Stimulated activated CD4-positive, alpha-beta T cell treated with anti-CD3 and anti-CD28 coated beads, Interleukin-15, amount 100 ng/mL, for 24 hours (primary cell): ENCODE data around the gene BRD1.
A peak's percentile ranks its signal among the peaks of the same experiment; 100 is the strongest.
"Not testable (repeated sequence)": the region's sequence is repeated elsewhere in the genome, so short reads cannot be mapped to it uniquely, and the experiment has no call there.

Experiments
- DNase-seq: peaks from one replicate; pipeline ENCODE4 v3.0.0-alpha.2; 2020

BRD1 gene

DNA sequence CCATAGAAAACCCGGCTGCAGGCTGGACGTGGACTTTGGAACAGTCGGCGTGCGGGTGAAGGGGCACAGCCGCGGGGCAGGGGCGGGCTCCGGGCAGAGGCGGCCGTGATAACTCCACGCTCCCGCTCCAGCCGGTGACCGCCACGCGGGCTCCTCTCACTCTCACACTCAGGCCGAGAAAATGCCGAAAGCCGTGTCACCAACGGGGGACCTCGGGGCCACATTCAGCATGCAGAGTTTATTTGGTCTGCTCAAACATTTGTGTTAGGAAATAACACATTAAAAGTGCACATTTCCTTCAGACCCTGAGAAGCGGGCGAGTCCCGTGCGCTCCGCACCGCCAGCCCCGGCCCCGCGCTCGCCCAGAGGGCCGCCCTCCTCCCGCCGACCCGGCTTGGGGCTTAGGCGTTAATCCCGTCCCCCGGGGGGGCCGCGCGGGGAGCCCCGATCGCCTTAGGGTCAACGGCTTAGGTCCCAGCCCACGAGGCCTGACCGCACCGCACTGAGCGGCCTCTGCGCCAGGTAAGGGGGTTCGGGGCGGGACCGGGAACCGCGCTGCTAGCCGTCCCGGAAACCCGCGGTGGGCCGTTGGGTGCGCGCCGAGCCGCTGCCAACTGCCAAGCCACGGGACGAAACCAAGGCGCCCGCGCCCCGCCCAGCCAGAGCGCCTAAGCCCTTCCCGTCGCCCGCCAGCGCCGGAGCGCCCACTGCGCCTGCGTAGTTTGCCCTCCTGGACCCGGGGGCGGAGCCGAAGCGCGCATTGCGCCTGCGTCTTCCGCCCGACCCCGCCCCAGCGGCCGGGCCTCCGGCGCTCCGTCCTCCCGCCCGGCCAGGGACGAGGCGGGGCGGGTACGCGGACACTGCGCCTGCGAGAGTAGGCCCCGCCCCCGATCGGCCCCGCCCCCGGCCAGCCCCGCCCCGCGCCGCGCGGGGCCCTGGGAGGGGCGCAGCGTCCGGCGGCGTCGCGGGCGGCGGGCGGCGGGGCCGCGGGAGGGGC, 25.5 kb upstream of the BRD1 start, which contains the start of gene ZBED4:
TSS of gene ZBED4 (plus strand) at position 947 of the 997 bp plus-strand sequence. CDS start 29,819 bp downstream, outside the sequence.
- peak; percentile 99 for DNase-seq

DNA sequence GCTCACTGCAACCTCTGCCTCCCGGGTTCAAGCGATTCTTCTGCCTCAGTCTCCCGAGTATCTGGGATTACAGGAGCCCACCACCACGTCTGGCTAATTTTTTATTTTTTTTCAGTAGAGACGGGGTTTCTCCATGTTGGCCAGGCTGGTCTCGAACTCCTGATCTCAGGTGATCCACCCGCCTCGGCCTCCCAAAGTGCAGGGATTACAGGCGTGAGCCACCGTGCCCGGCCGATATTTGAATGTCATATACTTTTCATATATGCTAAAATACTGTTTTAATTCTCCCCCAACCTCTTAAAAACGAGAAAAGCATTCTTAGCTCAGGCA, 24.9 kb upstream of the BRD1 start:
- DNase-seq, result not testable (repeated sequence)

DNA sequence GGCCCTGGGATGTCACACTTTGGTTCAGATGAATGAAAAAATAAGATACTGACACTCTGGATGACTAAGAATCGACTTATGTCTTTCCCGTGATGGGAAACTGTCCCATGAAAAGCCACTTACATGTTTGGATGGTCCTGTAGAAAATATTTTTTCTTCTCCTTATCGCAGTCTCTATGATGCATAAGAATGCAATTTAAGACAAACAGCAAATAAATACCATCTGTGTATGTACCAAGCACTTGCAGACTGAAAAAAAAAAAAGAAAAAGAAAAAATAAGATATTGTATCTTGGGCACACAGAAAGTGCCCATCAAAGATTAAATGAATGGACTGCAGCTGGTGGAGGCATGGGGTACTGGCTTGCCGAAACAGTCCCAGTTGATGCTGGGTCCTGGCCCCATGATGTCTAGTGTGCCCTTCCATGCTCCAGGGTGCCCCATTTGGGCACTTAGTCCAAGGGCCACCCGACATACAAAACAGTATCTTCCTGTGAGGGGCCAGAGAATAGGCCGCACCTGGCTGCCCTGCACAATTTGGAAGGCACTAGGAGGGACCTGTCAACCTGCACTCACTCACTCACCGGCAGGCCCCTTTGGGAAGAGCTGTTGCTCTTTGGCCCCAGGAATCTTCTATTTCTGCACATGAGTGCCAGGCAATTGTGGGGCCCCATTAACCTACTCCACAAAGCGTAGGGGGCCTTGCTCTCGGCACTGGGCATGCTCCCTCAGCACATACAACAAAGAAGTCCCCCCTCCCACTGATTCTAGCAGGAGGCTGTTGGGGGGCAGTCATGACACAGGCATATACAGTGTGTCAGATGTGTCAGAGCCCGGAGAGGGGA, 23.5 kb upstream of the BRD1 start:
- DNase-seq, result no peak

DNA sequence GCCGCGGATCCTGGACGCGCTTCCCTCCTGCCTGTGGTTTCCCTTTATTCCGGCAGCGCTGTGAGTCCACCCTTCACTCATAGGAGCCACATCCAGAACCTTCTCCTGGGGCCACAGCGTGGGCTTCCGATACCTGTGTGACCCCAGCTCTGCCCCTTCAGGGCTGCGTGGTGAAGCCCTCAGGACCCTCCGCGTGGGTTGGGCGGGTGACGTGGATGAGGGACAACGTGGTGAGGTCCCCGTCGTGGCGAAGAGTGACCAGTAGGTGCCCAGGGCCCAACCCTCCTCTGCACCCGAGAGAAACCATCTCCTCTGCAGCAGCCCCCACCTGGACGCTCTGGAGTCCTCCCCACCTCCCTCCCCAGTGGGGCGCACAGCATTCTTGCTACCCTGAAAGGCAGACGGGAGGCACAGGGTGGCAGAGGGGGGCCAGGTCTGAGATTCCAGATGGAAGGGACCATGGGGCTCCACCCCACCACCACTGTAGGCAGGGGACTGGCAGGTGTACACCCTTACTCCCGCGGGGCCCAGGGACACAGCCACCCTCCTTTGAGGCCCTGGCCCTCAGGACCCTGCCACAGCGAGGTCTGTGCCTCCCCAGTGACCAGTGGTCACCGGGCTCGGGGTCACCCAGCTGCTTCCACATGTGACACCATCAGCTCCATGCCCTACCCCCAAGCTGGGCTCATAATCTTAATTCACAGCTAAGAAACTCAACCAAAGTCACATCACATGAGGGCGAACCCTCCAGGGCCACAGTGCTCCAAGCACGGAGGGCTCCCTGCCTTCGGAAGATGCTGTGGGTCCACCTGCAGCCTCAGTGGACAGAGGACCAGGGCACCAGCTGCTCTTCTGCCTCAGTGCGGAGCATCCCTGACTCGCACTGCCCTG, 22.6 kb upstream of the BRD1 start:
- no peak for DNase-seq

DNA sequence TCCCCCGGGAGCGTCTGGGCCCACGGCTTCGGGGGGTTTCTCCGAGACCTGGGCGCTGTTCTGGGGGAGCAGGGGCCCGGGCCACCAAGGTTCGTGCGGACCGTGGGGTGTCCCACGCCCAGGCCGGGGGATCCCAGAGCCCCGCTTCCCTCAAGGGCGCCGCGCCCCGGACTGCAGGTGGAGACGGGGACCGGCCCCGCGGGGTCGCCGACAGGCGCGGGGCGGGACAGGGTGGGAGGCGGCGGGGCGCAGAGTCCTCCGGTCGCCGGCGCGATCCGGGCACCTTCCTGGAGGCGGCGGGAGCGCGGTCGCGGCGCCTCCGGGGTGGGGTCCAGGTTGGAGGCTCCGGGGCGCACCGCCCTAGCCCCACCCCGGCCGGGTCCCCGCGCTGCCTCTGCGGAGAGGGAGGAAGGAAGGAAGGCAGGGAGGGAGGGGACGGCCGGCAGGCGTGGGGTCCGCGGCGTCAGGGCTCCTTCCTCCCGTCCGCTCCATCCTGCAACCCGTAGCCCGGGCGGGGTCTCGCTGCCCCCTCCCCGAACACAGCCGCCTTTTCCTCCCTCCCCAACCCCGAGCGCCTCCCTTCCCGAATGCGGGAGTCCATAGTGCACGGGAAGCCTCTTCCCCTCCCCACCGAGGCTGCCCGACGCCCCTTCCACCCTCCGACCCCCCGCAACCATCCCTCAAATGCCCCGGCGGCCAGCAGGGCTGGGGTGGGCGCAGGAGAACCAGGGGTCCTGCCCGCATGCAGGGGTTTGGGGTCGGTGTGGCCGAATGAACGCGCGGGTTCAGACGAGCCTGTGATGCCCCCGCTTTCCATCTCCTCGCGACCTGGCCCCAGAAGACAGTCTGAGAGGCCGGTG, 21.7 kb upstream of the BRD1 start:
- DNase-seq, result peak; percentile 42

DNA sequence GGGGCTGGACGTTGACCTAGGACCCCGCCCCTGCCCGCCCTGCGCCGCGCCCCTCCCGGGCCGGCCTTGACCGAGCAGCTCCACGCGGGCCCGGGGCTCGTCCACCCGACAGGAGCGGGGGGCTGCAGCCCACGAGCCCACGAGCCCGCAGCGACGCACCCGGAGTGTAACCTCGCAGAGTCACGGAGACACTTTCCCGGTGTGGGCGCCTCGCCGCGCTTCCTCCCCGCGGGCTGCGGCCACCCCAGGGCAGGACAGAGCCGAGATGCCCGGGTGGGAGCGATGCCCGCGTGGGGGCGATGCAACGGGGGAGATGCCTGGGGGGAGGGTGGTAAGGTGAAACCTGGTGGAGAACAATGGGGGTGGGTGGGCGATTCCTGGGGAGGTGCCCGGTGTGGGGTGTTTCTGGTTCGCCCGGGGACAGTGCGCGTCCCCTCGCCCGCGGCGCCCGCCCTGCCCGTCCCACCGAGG, 21.1 kb upstream of the BRD1 start:
- DNase-seq, result no peak

DNA sequence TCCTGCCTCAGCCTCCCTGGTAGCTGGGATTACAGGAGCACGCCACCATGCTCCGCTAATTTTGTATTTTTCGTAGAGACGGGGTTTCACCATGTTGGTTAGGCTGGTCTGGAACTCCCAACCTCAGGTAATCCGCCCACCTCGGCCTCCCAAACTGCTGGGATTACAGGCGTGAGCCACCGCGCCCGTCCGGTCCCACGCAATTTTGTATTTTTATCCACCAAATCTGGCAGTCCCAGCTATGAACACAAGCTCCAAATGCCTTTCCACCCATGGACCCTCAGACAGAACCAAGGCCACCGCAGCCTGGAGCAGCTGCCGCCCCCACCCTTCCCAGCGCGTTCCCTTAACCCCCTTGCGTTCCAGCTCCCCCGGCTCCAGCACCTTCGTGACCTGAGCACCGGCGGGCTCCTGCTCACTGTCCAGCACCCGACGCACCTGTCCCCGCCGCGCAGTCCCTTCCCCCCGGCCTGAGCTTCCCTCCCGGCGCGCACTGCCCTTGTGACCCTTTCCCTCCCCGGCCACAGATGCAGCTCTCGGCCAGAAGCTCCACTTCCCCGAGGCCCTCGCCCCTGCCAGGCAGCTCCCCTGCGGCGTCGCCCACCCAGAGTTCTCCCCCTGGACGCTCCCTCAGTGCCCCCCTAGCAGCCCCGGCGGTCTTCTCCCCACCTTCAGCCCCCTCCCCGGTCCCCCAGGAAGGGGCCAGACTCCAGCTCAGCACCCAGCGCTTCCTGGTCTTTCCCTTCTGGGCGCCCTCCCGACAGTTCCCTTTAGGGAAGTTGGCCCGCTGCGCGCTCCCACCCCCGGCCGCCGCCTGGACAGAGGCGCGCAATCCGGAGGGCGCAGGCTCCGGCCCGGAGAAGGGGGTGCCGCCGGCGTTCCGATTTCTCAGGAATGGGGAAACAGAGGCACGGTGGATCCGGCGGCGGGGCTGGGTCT, 20.3 kb upstream of the BRD1 start:
- no peak for DNase-seq

DNA sequence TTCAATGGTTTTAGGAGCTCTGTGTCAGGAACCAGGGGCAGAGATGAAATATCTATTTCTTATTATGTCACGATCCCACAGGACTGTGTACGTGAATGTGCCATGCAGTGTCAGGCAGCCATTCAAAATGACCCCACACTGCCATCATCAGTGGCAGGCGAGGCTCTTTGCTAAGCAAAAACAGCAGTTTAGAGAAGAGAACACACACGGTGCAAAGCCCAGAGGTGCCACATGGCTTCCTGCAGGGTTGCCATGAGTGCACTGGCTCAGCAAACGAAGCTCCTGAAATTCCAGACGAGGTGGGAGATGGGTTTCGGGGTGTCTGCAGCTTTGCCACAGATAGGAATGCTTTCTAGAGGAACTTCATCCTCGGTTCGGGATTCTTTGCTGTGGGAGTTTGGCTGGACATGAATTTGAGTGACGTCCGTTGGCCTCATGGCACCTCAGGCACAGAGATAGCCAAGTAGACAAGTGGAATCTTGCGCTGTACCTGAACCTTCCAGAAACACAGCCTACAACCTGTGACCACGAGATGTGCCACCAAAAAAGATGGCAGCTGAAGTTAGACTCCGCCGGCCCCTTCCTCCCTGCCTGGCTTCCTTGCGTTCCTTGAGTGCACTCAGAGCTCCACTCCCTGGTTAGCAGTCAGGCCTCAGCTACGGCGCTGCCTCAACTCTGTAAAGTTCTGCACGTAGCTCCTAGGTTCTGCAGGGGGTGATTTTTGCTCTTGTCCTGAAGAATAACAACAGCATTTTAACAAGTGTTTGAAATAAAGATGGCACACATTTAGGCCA, 18.2 kb upstream of the BRD1 start:
- DNase-seq, result no peak

DNA sequence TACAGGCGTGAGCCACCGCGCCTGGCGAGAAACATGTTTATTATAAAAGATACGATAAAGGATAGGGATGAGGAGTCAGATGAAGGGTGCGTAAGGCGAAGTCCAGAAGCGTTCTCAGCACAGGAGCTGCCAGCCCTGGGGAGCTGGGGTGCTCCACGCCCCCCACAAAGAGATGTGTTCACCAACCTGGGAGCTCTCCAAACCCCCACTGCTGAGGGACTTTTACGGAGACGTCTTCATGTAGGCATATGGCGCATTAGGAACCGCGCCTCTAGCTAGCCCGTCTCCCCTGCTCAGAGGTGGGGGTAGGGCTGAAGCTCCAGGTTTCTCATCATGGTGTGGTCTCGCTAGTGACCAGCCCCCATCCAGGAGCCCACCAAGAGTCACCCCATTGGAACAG, 17.6 kb upstream of the BRD1 start:
- DNase-seq, result no peak

DNA sequence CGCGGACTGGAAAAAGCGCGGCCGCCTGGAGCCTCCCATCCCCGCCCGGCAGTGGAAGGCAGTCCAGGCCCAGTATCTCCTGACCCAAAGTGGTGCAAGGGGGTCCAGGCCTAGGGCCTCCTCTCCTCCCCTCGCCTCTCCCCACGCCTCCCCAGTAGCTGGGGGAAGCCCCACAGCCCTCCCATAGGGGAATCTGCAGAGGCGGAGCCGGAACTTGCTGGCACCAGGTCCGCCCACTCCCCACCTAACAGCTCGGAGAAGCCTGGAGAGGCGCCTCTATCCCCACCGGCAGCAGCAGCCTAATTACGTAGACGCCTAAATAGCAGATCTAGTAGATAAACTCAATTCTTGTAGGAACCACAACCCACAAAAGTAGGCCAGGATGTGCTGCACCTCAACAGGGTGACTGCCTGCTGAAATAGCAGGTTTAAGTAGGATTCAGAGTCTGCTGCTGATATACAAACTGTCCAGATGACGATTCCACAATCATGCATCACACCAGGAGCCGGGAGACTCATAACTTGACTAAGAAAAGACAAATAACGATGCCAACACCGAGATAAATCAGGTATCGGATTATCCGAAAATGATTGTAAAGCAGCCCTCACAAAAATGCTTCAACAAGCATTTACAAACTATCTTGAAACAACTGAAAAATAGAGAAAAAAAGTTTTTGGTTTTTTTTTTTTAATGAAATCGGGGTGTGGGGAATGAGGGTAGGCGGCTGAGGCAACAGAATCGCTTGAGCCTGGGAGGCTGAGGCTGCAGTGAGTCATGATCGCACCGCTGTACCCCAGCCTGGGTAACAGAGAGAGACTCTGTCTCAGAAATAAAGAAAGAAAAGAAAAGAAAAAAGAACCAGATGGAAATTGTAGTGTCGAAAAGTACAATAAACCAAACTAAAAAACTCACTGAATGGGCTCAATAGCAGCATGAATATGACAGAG, 11.4 kb upstream of the BRD1 start:
- peak; percentile 91 for DNase-seq

DNA sequence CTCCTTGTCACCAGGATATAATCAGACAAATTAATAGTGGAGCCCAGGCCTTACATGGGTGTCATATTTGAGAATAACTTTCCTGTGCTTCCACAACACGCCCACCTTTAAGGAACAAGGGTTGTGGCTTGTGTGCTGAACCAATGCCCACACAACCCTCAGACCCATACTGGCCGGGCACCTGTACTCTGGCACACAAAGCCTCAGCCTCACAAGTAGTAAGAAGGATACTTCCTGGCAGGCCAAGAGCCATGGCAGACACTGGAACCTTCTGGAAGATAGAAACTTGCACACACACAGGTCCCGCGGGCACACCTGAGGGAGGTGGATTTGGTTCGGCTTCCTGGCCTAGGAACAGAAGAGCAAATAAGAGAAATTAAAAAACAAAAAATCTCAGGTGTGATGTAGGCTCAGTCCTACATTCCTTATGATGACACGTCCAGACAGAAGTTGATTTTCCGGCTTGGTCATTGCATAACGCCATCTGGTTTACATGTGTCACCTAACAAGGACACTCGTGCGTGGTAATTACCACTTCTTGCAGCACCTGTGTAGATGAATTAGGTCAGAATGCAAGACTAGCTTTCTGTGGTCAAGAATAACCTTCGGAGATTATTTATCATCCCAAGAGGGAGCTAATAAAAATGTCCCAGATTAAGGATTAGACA, 5.8 kb upstream of the BRD1 start:
- DNase-seq, result no peak

DNA sequence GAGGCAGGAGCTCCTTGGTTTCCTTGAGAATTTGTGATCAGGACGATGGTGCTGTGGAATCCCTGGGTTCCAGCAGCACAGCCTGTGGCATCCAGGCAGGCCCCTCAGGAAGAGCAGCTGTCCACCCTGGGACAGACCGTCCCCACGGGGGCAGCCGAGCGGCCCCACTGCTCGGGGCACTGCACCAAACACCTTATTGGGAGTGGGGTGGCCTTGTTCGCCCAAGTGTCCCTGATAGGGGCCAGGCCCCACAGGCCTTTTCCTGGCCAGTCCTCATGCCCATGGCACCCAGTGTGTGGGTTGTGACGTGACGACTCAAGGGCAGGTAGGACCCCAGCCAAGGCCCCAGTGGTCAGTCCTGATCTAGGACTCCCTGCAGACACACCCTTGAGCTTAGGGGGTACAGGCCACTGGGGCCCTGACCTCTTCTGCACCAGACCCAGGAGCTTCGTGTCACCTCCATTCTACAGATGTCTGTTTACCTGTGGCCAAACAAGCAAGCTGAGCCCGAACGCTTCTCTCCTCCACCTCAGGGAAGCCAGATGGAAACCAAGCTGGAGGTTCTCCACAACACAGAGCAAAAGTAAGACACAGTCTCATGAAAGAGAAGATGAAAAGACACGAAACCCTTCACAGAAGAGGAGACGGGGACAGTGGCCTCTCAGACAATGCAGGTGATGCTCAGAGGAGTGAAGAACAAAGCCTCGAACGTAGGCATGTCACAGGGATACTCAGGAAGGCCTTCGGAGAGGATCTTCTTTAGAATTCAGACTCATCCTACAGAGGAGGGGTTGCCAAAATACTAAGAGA, 1.6 kb upstream of the BRD1 start:
- no peak for DNase-seq

DNA sequence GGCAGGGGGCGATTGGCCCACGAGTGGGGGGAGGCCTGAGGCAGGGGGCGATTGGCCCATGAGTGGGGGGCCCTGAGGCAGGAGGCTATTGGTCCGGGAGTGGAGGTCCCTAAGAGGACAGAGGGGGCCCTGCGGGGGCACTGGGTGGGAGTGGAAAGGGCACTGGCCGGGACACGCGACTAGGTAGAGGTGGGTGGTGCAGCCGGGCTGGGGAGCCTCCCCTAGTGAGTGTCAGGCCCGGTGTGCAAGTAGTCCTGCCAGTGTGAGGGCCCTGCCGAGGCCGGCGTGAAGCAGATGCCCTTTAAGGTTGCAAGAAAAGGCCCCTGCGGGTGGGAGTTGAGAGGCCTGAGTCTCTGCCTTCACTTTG, 909 bp upstream of the BRD1 start:
- no peak for DNase-seq

DNA sequence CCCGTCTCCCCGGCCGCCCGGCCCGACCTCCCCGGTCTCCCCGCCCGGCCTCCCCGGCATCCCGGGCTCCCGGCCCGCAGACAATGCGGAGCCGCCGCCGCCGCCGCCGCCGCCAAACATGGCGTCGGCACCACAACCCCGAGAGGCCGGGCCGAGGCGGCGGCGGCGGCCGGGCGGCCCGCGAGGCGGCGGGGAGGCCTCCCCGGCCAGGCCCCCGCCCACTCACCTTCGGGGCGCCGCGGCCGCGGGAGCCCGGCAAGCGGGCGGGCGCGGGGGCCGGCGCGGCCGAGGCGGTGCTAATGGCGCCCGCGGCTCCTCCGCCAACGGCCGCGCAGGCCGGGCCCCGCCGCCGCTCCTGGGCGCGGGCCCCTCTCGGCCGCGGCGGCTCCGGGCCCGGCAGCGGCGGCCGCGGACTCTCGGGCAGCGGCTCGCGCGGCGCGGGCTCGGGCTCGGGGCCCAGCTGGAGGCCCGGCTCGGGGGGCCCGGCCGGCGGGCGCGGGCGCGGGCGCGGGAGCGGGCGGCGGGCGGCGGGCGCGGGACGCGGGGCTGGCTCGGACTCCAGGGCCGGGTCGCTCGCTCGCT, 311 bp downstream of the BRD1 start:
- DNase-seq, result peak; percentile 39

DNA sequence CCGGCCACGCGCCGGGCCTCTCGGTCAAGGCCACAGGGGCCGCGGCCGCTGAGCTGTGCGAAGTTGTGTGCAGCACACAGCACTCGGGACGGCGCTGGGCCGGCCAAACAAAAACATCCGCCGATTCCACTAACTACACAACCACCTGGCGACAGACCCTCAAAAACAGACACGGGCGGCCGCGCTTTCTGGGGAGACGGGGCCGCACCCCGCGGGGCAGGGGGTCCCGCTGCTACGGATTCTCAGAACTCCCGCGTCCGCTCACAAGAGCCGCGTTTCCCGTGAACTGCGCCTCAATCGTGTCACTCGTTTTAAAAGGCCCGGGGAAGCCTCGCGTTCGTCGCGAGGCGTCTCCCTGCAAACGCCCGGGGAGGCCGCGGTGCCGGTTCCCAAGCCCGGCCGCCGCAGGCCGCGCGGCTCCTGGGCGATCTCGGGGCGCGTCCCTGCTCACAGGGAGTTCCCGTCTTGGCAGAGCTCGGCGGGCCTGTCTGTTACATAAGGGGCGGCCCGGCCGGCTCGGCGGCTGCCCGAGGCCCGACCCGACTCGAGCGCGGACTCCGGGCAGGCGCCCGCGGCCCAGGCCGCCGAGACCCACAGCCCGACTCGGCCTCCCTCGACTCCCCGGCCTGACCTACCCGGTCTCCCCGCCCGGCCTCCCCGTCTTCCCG, 936 bp downstream of the BRD1 start:
- peak; percentile 48 for DNase-seq
